ENCODE data around the gene CHRNB1.

CHRNB1 gene

DNA sequence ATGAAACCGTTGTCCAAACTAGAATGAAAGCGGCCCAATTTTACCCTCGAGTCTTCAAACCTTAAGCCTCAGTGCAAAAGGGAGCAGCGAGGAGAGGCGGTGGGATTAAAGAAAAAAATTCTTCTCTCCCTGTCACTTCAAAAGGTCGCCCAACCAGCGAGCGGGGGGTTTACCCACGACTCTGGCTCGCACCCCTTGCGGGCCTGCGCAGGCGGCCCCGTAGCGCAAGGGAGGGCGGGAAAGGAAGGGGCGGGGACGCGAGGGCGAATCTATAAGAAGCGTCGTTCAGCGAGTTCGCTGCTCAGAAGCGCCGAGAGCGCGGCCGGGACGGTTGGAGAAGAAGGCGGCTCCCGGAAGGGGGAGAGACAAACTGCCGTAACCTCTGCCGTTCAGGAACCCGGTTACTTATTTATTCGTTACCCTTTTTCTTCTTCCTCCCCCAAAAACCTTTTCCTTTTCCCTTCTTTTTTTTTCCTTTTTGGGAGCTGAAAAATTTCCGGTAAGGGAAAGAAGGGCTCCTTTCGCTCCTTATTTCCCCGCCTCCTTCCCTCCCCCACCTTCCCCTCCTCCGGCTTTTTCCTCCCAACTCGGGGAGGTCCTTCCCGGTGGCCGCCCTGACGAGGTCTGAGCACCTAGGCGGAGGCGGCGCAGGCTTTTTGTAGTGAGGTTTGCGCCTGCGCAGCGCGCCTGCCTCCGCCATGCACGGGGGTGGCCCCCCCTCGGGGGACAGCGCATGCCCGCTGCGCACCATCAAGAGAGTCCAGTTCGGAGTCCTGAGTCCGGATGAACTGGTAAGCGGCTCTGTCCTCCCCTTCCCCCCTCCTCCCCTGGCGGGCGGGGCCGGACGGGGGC is 39.4 kb downstream of the CHRNB1 start, which contains the start of gene POLR2A:
TSS of gene POLR2A (plus strand) at position 300 of the 852 bp plus-strand sequence.
- TF ChIP-seq POLR2AphosphoS5 (IDR thresholded peaks at IDR 0.05; ENCODE audit: low read depth, low read length): peak; percentile 100
- peak; percentile 100 for TF ChIP-seq TAF1 (IDR thresholded peaks at IDR 0.05; ENCODE audit: borderline replicate concordance, low read depth, low read length)
- peak; percentile 100 for TF ChIP-seq POLR2A (IDR thresholded peaks at IDR 0.05; ENCODE audit: low read depth, low read length)
- DNase-seq (ENCODE audit: insufficient read length) (peak; percentile 97), FAIRE-seq (peak; percentile 97)

DNA sequence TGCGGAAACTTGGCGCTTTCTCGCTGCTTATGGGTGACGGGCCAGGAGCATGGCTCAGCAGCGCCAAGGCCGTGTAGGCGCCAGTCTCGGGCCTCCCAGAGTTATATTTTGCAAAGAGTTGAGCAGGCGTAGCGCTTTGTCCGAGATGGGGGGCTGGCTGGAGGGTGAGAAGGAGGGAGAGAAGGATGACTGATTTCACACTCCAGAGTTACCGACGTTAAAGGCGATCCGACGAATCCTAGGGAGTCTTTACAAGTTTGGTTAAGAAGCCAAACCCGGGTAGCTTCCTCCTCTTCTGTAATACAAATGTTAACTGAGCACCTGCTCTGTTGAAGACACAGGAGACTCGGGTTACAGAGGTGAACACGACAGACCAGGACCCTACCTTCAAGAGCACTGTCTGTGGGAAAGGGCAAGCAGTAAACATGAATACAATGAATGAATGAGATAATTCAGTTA is 40.1 kb downstream of the CHRNB1 start:
- FAIRE-seq: peak; percentile 48
- TF ChIP-seq POLR2AphosphoS5 (IDR thresholded peaks at IDR 0.05; ENCODE audit: low read depth, low read length): no peak
- TF ChIP-seq POLR2A (IDR thresholded peaks at IDR 0.05; ENCODE audit: low read depth, low read length): no peak
- no peak for TF ChIP-seq TAF1 (IDR thresholded peaks at IDR 0.05; ENCODE audit: borderline replicate concordance, low read depth, low read length)
- no peak for DNase-seq (ENCODE audit: insufficient read length)

DNA sequence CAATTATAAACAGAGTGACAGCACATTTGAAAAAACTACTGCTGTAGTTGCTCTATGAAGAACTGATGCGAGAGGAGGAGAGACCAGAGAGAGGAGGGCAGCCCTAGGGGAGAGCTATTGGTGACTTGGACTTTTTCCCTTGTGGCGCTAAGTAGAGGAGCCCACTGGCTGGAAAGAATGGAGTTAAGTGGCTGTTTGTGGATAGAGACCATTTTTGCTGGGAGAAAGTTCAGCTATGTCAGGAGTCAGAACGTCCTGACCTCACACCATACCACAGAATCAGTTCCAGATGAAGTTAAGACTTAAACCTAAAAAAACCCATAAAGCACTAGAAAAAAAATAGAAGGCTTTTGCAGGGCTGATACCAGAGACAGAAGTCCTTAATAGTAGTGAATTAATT is 41.3 kb downstream of the CHRNB1 start:
- no peak for TF ChIP-seq POLR2AphosphoS5 (IDR thresholded peaks at IDR 0.05; ENCODE audit: low read depth, low read length)
- no peak for TF ChIP-seq TAF1 (IDR thresholded peaks at IDR 0.05; ENCODE audit: borderline replicate concordance, low read depth, low read length)
- no peak for TF ChIP-seq POLR2A (IDR thresholded peaks at IDR 0.05; ENCODE audit: low read depth, low read length)
- peak; percentile 30 for FAIRE-seq
- DNase-seq (ENCODE audit: insufficient read length): no peak

DNA sequence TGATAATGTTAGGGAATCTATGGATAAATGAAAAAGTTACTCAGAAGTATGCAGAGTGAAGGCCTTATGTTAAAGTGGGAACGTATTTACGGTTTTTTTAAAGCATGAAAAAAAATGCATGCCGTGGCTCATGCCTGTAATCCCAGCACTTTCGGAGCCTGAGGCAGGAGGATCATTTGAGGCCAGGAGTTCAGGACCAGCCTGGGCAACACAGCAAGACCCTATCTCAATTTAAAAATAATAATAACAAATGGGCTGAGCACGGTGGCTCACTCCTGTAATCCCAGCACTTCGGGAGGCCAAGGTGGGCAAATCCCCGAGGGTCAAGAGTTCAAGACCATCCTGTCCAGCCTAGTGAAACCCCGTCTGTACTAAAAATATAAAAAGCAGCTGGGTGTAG is 45.3 kb downstream of the CHRNB1 start:
- no peak for DNase-seq (ENCODE audit: insufficient read length)
- FAIRE-seq: no peak
- TF ChIP-seq POLR2AphosphoS5 (IDR thresholded peaks at IDR 0.05; ENCODE audit: low read depth, low read length) (no peak), TAF1 (IDR thresholded peaks at IDR 0.05; ENCODE audit: borderline replicate concordance, low read depth, low read length) (no peak), POLR2A (IDR thresholded peaks at IDR 0.05; ENCODE audit: low read depth, low read length) (no peak)

DNA sequence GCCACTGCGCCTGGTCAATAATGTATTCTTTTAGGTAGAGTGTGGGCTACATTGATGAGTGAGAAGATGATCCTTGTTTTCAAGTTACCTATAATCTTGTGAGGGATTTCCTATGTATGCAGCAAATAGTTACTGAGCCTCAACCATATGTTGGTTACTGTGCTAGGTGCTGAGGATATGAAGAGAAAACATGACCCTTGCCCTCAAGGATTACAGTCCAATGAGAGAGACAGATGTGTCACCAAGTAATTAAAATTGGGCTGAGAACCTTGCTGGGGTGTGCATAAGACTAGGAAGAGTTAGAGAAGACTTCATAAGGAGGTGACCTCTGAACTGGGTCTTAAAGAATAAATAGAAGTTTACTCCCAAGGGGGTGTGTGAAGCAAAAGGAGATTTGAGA is 46.7 kb downstream of the CHRNB1 start:
- FAIRE-seq (no peak), DNase-seq (ENCODE audit: insufficient read length) (no peak)
- no peak for TF ChIP-seq POLR2A (IDR thresholded peaks at IDR 0.05; ENCODE audit: low read depth, low read length)
- no peak for TF ChIP-seq TAF1 (IDR thresholded peaks at IDR 0.05; ENCODE audit: borderline replicate concordance, low read depth, low read length)
- no peak for TF ChIP-seq POLR2AphosphoS5 (IDR thresholded peaks at IDR 0.05; ENCODE audit: low read depth, low read length)

DNA sequence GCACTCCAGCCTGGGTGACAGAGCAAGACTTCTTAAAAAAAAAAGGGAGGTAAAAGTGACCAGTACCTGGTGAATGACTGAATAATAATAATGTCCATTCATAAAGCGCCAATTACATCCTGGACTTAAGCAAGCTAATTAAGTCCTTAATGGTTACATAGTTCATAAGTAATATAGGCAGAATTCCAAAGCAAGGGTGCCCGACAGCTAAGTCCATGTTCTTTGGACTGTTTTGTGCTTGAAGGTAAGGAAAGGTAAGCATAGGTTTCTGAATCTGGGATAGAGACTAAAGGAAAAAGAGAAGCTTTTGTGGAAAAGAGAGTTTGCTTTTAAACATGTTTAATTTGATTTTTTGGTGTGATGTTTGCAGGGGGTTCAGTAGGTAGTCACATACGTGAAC is 49.1 kb downstream of the CHRNB1 start:
- FAIRE-seq: no peak
- no peak for DNase-seq (ENCODE audit: insufficient read length)
- TF ChIP-seq POLR2A (IDR thresholded peaks at IDR 0.05; ENCODE audit: low read depth, low read length): no peak
- TF ChIP-seq TAF1 (IDR thresholded peaks at IDR 0.05; ENCODE audit: borderline replicate concordance, low read depth, low read length): no peak
- no peak for TF ChIP-seq POLR2AphosphoS5 (IDR thresholded peaks at IDR 0.05; ENCODE audit: low read depth, low read length)

DNA sequence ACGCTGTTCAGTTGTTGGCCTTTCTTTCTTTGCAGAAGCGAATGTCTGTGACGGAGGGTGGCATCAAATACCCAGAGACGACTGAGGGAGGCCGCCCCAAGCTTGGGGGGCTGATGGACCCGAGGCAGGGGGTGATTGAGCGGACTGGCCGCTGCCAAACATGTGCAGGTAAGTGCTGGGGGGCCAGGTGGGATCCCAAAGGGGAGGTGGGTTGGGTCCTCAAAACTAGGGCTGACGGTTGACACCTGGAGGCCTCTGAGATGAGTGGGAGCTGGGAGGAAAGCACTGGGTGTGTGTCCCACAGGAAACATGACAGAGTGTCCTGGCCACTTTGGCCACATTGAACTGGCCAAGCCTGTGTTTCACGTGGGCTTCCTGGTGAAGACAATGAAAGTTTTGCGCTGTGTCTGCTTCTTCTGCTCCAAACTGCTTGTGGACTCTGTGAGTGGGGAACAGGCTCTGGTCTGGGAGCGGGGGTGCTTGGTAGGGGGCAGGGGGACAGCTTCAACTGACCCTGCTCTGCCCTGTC is 51.1 kb downstream of the CHRNB1 start:
- DNase-seq (ENCODE audit: insufficient read length): no peak
- no peak for FAIRE-seq
- TF ChIP-seq POLR2A (IDR thresholded peaks at IDR 0.05; ENCODE audit: low read depth, low read length): no peak
- no peak for TF ChIP-seq TAF1 (IDR thresholded peaks at IDR 0.05; ENCODE audit: borderline replicate concordance, low read depth, low read length)
- no peak for TF ChIP-seq POLR2AphosphoS5 (IDR thresholded peaks at IDR 0.05; ENCODE audit: low read depth, low read length)

DNA sequence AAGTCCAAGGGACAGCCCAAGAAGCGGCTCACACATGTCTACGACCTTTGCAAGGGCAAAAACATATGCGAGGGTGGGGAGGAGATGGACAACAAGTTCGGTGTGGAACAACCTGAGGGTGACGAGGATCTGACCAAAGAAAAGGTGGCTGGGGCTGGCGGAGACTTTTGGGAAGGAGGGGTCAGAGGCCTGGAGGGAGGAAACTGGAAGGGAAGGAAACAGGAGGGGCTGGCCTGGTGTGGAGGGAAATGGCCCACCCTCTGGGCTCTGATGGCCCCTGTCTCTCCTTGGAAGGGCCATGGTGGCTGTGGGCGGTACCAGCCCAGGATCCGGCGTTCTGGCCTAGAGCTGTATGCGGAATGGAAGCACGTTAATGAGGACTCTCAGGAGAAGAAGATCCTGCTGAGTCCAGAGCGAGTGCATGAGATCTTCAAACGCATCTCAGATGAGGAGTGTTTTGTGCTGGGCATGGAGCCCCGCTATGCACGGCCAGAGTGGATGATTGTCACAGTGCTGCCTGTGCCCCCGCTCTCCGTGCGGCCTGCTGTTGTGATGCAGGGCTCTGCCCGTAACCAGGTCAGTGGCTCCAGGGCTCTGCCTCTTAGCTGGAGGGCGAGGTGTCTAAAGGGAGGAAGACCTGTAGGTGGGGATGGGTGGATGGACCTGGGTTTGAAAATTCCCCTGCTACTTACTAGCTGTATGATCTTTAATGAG is 51.8 kb downstream of the CHRNB1 start:
- TF ChIP-seq POLR2A (IDR thresholded peaks at IDR 0.05; ENCODE audit: low read depth, low read length) (no peak), POLR2AphosphoS5 (IDR thresholded peaks at IDR 0.05; ENCODE audit: low read depth, low read length) (no peak), TAF1 (IDR thresholded peaks at IDR 0.05; ENCODE audit: borderline replicate concordance, low read depth, low read length) (no peak)
- FAIRE-seq (no peak), DNase-seq (ENCODE audit: insufficient read length) (no peak)

DNA sequence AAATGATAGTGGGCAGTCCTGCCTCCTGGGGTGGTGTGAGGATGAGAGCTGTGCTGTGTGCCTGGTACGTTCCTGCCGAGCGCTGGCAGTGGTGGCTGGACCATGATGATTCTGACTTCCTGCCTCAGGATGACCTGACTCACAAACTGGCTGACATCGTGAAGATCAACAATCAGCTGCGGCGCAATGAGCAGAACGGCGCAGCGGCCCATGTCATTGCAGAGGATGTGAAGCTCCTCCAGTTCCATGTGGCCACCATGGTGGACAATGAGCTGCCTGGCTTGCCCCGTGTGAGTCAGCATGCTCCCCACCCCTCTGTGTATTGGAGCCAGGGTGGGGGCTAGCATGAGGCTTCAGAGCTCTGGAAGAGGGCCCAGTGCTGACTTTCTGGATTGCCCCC is 52.4 kb downstream of the CHRNB1 start:
- no peak for FAIRE-seq
- TF ChIP-seq POLR2AphosphoS5 (IDR thresholded peaks at IDR 0.05; ENCODE audit: low read depth, low read length) (no peak), POLR2A (IDR thresholded peaks at IDR 0.05; ENCODE audit: low read depth, low read length) (no peak), TAF1 (IDR thresholded peaks at IDR 0.05; ENCODE audit: borderline replicate concordance, low read depth, low read length) (no peak)
- no peak for DNase-seq (ENCODE audit: insufficient read length)

DNA sequence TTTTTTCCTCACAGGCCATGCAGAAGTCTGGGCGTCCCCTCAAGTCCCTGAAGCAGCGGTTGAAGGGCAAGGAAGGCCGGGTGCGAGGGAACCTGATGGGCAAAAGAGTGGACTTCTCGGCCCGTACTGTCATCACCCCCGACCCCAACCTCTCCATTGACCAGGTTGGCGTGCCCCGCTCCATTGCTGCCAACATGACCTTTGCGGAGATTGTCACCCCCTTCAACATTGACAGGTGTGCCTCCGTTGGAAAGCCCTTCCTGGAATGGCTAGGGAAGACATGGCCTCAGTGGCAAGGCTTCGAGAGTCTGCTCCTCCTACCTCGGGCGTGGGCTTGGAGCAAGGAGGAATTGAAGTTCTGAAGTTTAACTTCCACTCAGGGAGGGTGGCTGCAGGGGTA is 52.8 kb downstream of the CHRNB1 start:
- FAIRE-seq (no peak), DNase-seq (ENCODE audit: insufficient read length) (no peak)
- TF ChIP-seq POLR2A (IDR thresholded peaks at IDR 0.05; ENCODE audit: low read depth, low read length): no peak
- TF ChIP-seq TAF1 (IDR thresholded peaks at IDR 0.05; ENCODE audit: borderline replicate concordance, low read depth, low read length): no peak
- no peak for TF ChIP-seq POLR2AphosphoS5 (IDR thresholded peaks at IDR 0.05; ENCODE audit: low read depth, low read length)

DNA sequence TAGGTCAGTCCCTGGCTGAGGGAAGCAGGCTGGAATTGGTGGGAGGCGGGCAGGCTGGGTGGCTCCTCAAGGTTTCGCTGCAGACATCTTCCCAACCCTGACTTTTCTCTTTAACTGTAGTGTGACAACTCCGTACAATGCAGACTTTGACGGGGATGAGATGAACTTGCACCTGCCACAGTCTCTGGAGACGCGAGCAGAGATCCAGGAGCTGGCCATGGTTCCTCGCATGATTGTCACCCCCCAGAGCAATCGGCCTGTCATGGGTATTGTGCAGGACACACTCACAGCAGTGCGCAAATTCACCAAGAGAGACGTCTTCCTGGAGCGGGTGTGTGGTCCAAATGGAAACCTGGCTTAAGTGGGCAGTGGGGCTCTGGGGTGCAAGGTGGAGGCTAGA is 54.3 kb downstream of the CHRNB1 start:
- no peak for FAIRE-seq
- DNase-seq (ENCODE audit: insufficient read length): no peak

More for the DNA sequence above, 54.3 kb downstream of the CHRNB1 start:
- TF ChIP-seq POLR2AphosphoS5 (IDR thresholded peaks at IDR 0.05; ENCODE audit: low read depth, low read length) (no peak), POLR2A (IDR thresholded peaks at IDR 0.05; ENCODE audit: low read depth, low read length) (peak; percentile 16; the same call in 1 of the 2 replicates)
